HG03575 (cell line): ENCODE measurements around the gene DKK2.

ENCODE experiments used
- ATAC-seq: cut with Tn5 transposase; IDR thresholded peaks from one replicate; pipeline ENCODE4 v1.9.1; 2021; ENCODE audit not compliant: unreplicated experiment, insufficient number of reproducible peaks, low FRiP score; ENCODE audit errors: extremely low read depth

The DKK2 gene

DNA sequence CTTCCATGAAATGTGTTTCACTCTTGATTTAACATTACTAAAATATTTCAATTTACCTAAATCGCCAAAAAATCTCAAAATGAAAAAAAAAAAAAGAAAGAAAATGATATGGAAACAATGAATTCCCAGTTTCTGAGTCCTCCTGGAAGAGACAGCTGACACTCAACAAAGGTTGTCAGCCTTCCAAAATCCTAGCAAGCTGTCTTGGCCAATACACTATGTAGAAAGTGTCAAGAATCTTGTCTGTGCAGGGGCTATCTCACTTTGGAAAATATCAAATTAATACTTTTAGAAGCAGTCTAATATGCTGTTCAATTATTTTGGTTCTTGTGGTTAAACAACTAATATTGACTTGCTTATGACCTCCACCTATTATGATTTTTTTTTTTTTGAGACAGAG is 8.7 kb downstream of the DKK2 start:
- ATAC-seq = no peak

DNA sequence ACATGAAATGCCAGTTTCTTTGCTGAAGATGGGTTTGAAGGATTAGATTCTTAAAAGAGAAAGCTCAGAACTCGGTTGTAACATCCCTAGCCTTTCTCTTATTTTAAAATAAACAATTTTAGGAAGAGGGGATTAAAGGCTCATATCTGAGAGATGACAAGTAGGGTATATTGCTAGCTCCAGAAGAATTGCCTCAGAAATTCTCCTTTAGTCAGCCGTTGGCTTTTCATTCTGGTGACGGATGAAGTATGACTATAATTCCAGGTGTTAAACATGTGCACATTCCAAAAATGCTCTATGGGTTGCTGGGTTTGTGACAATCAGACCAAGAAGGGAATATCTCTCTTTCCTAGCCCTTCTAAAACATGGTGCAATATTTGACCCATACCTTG is 17.8 kb downstream of the DKK2 start:
- no peak for ATAC-seq

DNA sequence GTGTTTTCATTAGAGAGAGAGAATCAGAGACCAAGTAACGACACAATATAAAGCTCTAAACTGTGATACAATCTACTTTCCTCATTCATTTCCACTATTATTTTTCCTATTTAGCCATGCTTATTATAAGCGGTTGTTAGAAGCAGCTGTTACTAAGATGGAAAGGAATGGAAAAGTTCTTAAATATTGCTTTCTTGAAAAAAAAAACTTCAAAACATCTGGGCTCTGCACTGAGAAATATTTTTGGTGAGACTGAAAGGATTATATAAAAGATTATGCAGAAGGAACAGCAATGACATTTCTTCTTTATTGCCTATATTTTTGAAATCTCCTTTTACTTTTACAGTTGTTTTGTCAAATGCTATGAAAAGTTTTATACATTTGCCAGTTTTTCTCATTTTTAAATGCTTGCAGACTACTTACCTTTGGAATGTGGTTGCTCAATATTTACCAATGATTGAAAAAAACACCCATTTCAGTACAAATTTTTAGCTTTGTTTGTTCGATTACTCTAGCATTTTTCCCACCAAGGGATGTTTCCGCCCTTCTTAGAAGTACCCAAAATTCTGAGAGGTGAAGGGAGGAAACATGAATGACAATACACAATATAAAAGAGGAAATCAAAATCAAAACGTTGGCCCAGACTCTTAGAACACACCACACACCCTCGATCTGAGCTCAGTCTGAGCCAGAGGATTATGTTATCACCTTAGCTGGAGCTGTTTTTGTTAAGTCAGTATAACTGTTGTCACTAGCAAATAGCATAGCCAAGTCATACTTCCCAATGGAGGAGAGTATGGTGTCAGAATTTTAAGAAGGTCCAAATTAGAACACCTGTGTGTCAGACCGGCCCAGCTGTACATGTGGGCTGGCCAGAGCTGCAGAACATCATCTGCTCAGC is 18.4 kb downstream of the DKK2 start:
- ATAC-seq = no peak

DNA sequence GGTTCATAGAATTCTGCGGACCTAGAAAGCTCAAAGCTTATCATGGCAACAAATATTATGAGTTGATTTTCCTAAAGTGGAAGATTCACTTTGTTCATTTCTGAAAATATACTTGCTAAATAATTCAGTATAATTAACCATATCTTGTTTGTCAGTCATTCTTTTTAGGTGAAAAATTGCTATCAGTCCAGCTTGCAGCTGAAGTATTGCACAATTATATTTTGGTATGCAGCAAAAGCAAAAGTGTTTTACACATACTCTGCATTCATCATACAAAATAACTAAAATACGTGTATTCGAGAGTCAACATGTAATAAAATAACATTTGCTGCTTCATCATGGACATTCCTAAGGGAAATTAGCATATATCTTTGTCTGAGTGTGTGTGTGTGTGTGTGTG is 24.8 kb downstream of the DKK2 start:
- ATAC-seq = no peak

DNA sequence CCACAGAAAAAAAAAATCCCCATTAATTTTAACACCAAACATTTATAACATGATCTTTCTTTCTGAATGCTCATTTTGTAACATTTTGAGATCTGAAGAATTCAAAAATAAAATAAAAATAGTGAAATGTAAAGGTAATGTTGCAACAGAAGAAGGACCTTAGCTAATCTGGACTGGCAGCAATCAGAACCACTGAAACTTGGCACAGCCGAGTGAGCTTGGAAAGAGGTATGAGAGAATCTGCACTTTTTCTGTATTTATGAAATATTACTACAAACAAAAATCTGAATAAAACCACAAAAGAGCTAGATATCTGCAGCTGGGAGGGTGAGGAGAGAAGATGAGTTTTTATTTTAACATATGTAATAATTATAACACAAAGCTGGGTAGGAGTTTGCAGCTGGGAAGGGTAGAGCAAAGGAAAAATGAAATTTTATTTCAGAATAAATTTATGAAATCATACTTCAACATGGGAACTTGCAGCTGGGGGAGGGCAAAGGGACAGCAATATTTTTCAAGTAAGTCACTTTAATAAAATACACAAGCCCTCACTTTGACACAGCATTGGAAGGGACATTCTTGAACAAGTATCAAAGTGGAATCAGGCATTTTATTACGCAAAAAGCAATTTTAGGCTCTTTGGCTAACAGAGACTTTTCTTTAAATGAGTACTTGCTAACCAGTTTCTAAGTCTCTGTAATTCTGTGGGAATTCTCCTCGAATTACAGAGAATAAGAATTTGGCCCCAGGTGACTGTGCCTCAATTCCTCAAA is 26.7 kb downstream of the DKK2 start:
- no peak for ATAC-seq

DNA sequence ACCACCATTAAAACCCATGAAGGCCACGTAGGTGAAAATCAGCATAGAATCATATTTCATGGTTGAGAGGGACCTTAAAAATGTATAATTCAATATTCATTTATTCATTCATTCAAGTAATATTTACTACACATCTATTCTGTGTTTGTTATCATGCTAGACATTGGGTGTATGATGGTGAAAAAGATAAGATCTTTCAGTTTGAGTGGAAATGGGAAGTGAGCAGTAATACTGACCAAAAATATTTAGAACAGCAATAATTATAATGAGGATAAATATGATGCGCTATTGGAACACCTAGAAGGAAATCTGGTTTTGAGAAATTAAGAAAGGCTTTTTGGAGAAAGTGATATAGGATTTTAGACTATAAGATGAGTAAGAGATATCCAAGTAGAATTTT is 28.0 kb downstream of the DKK2 start:
- no peak for ATAC-seq

DNA sequence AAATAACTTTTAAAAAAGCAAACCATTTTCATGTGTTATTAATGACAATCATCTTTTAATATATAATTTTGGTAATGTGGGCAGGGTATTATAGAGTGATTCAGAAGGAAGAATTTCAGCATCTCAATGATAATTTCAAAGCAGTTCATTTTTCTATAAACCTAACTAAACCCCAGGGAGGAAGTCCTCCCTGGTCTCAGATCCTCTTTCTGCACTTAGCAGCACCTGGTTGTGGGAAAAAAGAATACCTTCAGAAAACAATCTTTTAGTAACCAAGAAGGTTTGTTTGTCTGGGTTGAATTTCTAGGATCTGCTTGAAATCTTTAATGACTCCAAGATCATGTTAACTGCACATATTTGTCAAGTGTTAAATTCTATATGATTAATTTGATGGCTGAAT is 29.9 kb downstream of the DKK2 start:
- no peak for ATAC-seq

DNA sequence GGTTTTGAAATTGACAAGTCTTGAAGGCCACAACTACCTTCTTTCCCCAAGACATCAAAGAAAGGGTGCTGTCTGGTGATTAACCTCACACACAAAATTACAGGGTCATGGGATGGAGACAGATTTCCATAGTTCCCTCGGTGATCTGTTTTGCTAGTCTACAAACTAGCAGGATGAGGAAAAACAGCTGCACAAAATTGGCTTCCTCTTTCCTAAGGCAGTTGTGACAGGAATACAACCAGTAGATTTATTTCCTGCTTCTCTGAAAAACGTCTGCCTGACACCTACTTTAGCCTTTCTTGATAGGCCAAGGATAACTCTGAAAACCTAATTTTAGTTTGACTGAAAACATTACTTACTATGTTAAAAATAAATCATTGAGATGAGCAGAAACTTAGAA is 39.6 kb downstream of the DKK2 start:
- no peak for ATAC-seq

DNA sequence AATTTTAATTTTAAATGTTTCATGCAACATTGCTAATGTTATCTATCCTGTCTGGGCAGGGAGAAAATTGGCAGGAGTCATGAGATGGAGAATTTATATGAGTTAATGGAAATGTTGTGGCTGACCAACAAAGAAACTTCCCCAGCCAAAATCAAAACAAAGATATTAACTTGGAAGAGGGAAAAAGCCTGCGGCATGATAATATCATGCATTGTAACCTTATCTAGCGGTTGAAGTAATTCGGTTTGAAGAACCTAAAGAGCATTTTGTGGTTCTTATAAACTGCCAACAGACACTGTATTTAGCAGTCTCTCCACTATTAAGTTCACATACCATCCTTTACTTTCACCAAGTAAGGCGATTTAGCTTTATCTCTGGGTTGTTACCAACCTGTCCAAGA is 42.3 kb downstream of the DKK2 start:
- ATAC-seq = no peak

DNA sequence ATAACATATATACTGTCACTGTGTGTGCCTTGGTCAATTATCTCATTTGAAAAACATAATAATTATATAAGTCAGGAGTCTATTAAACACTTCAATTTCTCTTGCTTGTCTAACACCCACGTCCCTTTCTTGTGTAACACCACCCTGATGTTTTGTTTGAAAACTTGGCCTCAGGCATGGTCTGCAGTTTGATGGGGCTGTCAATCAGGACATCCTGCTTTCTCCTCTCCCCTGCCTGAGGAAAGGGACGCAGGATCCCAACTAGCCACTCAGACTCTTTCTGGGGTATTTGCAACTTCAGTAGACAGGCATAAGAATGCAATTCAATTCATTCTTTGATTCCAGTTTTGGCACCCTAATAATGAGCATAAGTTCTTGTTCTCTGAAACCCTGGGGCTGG is 48.8 kb downstream of the DKK2 start:
- no peak for ATAC-seq

DNA sequence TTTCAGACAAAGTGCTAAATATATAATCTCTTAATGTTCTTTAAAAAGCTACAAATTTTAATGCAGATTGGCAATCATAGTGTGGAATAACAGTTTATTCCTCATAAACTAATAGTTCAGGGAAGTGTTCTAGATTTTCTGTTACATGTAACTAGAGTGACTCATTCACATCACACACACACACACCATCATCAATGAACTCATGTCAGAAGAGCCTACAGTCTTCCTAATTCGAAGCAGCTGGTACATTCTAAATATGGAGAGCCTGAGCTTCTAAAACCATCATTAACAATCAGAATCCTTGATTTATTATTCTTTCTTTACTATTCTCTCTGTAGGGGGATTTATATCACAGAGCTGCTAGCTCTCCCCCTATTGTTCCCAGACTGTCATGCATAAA is 49.6 kb downstream of the DKK2 start:
- ATAC-seq = no peak

DNA sequence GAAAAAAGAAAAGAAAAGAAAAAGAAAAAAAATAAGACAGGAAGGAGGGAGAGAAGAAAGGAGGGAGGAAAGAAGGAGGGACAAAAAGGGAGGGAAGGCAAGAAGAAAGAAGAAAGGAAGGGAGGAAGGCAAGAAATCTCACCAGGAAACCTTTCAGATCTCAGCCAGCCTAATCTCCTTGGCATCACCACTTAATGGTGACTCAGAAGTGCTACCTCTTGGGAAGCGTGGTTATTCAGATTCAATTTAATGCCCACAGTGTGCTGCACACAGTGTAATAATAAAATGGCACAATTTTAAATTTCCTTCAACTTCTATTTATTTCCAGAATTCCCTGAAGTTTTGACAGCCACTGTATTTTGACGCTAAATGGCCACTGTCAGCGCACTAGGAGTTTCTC is 50.3 kb downstream of the DKK2 start:
- ATAC-seq = no peak

DNA sequence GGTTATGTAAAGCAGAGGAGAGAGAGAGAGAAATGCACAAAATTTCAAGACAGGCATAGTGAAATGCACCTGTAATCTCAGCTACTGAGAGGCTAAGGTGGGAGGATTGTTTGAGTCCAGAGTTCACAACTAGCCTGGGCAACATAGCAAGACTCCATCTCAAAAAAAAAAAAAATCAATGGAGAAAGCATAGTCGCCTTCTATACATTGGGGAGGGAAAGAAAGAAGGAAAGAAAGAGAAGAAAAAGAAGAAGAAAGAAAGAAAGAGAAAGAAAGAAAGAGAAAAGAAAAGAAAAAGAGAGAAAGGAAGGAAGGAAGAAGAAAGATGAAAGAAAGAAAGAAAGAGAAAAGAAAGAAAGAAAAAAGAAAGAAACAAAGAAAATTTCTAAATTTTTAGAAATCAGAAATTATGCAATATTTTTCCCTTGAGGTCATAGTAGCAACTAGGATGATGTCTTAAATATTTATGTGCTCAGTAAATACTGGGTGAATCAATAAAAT is 53.4 kb downstream of the DKK2 start:
- ATAC-seq = no peak

DNA sequence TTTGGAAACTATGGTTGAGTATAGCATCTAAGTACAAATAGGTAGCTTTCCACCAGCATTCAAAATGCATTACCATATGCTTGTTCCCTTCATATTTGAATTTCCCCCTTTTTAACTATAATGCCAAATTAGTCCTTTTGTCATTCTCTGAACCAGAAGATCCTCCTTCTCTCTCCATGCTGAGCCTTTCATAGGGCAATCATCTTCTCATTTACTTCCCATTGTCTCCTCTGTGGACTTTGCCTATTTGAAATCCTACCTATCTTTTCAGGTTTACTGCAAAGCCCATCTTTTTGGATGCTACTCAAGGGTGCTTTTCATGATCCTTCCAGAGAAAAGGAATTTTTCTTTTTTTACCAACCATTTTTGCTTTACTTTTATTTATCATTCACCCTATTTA is 54.7 kb downstream of the DKK2 start:
- no peak for ATAC-seq

DNA sequence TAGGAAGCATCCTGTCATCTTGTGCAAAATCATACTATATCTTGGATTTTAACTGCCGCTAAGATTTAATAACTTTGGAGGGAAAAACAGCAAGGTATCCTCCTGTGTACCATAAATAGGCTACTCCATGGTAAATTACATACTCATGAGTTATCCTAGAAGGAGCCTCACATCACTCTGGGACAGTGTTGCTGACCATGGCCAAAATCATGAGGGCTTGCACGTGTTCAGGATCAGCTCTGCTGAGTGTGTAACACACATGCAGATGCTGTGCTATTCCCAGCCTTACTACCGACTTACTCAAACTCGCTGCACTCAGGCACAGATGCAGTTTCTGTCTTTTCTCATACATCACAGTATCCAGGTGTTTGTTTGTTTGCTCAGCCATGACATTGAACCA is 56.6 kb downstream of the DKK2 start:
- ATAC-seq = no peak

DNA sequence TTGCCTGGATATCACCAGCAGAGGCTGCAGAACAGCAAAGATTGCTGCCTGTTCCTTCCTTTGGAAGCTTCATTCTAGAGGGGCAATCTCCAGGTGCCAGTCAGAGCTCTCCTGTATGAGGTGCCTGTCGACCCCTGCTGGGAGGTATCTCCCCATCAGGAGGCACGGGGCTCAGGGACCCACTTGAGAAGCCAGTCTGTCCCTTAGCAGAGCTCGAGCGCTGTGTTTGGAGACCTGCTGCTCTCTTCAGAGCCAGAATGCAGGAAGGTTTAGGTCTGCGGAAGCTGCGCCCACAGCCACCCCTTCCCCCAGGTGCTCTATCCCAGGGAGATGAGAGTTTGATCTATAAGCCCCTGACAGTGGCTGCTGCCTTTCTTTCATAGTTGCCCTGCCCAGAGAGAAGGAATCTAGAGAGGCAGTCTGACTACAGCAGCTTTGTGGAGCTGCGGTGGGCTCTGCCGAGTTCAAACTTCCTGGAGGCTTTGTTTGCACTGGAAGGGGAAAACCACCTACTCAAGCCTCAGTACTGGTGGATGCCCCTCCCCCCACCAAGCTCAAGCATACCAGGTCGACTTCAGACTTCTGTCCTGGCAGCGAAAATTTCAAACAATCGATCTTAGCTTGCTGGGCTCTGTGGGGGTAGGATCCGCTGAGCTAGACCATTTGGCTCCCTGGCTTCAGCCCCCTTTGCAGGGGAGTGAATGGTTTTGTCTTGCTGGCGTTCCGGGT is 57.9 kb downstream of the DKK2 start:
- ATAC-seq = no peak

DNA sequence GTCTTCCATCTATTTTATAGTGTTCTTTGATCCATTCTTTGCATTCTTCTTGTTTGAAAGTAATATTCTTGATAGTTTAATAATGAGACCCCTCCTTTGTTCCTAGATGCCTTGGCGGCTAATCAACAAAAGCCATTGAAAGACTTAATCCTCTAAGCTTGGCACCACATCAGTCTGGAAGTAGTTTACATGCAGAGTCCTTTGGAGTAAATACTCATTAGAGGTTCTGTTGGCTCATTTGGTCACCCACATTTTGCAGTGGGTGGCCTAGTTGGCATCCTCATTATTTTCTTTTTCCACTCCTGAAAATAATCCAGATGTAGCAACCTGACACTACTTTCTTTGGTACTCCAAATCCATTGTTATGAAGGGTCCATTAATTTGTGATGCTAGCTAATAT is 64.5 kb downstream of the DKK2 start:
- ATAC-seq = no peak

DNA sequence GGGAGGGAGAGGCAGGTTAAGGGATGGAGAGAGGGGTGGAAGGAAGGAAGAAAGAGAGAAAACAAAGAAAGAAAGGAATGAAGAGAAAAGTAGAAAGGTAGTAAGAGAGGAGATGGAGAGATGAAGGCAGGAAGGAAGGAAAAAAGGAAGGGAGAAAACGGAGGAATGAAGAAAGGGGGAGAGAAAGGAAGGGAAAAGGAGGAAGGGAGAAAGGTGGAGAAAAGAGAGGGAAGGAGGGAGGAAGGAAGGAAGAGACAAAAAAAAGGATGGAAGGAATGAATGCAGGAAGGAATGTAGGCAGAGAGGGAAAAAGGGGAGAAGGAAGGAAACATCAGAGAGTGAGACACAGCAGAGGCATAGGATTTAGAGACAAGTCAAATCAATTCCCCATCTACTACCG is 68.2 kb downstream of the DKK2 start:
- ATAC-seq = no peak

DNA sequence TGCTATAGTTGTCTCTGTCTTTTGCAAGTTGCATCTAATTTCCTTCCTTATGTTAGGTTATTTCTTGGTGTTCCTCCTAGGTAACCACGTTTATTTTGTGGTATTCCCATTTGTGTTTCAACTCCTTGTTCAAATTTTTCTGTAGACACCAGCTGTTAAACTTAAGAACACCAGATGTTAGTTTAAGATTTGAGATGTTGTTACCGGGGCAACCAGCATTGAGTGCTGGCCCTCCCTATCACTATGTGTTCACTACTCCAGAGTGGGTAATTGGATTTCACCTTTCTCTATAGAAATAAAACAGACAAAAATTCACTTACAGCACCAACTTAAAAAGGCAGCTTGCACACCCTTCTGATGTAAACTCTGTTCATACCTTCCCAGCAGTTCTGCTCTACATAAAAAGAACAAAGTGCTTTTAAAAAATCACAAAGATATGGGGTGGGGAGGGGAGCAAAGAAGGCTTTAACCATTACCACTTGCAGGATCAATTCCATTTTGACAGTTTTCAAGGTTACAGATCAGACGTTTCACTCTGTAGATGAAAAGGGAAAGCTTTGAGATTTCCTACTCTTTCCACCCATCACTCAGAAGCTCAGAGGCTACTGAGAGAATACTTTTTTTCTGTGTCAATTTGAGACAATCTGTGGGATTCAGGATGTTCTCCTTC is 82.9 kb downstream of the DKK2 start:
- ATAC-seq = no peak
